ENCODE measurements around the gene SUPV3L1.

DNA sequence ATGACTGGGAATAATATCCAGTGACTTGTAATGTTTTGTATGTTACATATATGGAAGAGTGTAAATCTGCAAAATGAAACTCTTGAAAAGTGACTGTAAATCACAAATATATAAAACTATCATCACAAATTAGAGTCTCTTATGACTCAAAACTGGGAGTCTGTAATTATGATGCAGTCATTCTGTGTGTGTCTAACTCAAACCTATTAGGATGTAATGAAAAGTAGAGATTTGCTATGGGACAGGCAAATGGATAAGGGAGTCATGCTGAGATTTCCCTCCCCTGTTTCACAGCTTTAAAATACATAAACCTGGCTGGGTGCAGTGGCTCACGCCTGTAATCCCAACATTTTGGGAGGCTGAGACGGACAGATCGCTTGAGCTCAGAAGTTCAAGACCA lies 31.5 kb downstream of the SUPV3L1 start:
- TF ChIP-seq EZH2 (IDR thresholded peaks at IDR 0.05; ENCODE audit: borderline replicate concordance, low read length): no peak
- TF ChIP-seq, protein P1, sequence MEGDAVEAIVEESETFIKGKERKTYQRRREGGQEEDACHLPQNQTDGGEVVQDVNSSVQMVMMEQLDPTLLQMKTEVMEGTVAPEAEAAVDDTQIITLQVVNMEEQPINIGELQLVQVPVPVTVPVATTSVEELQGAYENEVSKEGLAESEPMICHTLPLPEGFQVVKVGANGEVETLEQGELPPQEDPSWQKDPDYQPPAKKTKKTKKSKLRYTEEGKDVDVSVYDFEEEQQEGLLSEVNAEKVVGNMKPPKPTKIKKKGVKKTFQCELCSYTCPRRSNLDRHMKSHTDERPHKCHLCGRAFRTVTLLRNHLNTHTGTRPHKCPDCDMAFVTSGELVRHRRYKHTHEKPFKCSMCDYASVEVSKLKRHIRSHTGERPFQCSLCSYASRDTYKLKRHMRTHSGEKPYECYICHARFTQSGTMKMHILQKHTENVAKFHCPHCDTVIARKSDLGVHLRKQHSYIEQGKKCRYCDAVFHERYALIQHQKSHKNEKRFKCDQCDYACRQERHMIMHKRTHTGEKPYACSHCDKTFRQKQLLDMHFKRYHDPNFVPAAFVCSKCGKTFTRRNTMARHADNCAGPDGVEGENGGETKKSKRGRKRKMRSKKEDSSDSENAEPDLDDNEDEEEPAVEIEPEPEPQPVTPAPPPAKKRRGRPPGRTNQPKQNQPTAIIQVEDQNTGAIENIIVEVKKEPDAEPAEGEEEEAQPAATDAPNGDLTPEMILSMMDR (IDR thresholded peaks at IDR 0.05; ENCODE audit: low read length): no peak
